ACHN (cell line): ENCODE data around the gene AQP7.
"Not testable (repeated sequence)": the region's sequence is repeated elsewhere in the genome, so short reads cannot be mapped to it uniquely, and the experiment has no call there.

Experiments
- DNase-seq: peaks from one replicate; pipeline ENCODE4 v3.0.0-alpha.2; 2015
- in situ Hi-C: cut with HindIII; loops from 2 replicates; pipeline ENCODE4 v1.10.0; 2017; ENCODE audit warnings: low sequenced_read_pairs, low pct_ligation_motif_present, low pct_unique_long_range_greater_than_20kb

AQP7 gene

DNA sequence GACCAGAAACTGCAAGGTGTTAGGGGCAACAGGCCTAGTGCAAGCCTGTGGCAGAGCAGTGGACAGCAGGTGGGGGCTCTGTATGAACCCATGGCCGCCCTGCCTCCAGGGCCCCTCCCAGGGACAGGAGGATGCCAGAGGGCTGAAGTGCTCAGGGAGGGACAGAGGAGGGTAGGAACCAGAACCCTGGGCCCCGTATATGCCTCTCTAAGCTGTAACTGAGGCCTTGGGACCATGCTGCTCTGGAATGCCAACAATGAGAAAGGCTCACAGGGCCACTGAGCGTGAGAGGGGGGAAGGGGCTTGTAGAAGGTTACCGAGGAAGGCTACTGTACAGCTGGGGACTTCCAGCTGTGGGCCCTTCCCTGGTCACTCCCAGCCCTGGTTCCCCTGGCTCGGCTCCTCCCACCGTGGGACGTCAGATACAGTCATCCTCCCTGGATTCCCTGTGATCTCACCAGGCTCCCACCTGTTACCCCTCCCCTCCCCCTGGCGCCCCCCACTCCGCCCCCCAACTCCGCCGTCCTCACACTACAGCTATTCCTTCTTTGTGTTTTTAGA lies 21.1 kb downstream of the AQP7 start:
- DNase-seq = no peak
- in situ Hi-C loops = no loop called here

DNA sequence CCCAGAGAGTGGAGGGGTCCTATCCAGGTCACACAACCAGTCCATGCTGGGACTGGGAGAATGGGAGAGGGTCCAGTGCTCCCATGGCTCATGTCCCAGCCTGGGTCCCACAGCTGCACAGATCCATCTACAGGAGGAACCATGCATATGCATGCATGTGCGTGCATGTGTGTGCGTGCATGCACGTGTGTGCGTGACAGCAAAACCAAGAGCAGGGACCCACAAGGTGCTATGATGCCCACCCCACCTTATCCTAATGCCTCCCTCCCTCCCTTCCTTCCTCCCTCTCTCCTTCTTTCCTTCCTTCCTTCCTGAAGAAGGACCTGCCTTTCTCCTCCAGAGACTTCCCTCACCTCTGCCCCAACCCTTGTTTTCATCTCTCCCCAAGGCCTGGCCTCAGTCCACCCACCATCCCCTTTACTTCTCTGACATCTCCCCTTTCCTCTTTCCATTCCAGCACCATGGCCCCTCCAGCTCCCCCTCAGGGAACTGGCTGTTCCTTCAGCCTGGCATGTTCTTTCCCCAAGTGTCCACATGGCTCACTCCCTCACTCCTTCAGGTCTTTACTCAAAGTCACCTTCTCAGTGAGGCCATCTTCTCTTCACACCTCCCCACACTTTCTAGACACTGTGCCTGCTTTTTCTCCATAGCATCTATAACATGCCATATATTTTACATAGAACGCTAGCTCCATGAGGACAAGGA lies 21.8 kb downstream of the AQP7 start:
- no peak for DNase-seq
- in situ Hi-C loops = no loop called here

GRCh38 chr9:33379666-33380389 lies 22.5 kb downstream of the AQP7 start:
- in situ Hi-C loops = no loop called here
- DNase-seq = no peak

GRCh38 chr9:33378121-33378795 lies 24.1 kb downstream of the AQP7 start:
- in situ Hi-C loops = no loop called here
- no peak for DNase-seq

DNA sequence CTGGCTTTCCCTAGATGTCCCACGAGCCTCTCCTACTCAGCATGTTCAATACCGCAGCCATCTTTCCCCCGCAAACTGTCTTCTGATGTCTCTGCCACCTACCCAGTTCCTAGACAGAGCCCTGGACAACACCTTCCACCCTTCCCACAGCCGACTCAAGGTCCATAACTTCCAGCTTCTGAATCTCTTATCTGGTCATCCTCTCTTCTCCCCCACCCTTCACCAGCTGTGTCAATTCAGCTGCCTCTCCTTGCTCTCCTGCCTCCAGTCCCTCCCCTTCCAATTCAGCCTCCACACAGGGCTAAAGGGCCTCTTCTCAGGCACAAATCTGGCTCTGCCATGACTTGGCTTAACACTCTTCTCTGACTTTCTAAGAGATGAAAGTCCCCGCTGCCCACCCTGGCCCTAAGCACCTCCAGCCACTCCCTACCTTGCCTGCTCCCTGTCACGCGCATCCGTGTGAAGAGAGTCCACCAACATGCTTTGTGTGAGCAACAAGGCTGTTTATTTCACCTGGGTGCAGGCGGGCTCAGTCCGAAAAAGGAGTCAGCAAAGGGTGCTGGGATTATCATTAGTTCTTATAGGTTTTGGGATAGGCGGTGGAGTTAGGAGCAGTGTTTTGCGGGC lies 25.2 kb downstream of the AQP7 start:
- in situ Hi-C loops = no loop called here

GRCh38 chr9:33375841-33376321 lies 26.5 kb downstream of the AQP7 start:
- DNase-seq = no peak
- in situ Hi-C loops = no loop called here

More for the DNA sequence above, 25.2 kb downstream of the AQP7 start:
- DNase-seq = no peak

DNA sequence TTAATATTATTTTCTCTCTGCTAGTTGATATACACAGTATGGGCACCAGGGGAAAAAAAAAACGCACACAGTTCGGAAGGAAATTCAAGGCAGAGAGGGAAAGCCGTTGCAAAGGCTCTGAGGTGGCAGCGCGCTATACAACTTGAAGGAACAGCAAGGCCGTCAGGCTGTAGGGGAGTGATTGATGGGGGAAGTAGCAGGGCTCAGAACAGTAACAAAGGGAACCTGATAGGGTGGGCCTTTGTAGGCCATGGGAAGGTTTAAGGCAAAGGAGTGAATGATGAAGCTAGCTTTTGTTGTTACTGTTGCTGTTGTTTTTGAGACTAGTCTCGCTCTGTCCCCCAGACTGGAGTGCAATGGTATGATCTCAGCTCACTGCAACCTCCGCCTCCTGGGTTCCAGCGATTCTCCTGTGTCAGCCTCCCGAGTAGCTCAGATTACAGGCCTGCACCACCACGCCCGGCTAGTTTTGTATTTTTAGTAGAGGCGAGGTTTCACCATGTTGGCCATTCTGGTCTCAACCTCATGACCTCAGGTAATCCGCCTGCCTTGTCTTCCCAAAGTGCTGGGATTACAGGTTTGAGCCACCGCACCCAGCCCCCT lies 27.0 kb downstream of the AQP7 start:
- in situ Hi-C loops = no loop called here
- DNase-seq = no peak

DNA sequence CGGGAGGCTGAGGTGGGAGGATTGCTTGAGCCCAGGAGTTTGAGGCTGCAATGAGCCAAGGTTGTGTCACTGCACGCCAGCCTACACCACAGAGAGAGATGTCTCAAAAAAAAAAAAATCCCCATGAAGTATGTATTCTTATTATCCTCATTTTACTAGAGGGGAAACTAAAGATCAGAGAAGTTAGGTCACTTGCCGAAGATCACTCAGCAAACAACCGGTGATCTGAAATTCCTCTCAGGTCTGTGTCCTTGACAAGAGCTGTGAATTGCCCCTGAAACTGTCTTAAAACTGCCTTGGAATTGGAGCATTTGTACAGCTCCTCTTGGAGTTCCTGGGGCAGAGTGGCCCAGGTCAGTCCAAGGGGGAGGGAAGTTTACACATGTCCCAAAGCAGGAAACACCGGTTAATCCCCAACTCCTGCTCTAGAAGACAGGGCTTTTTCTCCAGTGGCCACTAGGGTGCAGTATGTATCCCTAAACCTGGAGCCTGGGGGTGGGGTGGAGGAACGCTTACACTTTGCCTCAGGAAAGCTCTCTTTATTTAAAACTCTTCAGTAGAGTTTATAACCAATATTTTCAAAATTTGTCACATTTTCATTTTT lies 27.6 kb downstream of the AQP7 start:
- DNase-seq = peak; percentile 73
- in situ Hi-C loops = no loop called here

- no peak for DNase-seq
- in situ Hi-C loops = no loop called here
These were observed 28.2 kb downstream of the AQP7 start for GRCh38 chr9:33374190-33374589.

- DNase-seq = no peak
- in situ Hi-C loops = no loop called here
These were observed 29.5 kb downstream of the AQP7 start for GRCh38 chr9:33372900-33373299.

GRCh38 chr9:33366979-33367480 lies 35.3 kb downstream of the AQP7 start:
- in situ Hi-C loops = no loop called here
- no peak for DNase-seq

DNA sequence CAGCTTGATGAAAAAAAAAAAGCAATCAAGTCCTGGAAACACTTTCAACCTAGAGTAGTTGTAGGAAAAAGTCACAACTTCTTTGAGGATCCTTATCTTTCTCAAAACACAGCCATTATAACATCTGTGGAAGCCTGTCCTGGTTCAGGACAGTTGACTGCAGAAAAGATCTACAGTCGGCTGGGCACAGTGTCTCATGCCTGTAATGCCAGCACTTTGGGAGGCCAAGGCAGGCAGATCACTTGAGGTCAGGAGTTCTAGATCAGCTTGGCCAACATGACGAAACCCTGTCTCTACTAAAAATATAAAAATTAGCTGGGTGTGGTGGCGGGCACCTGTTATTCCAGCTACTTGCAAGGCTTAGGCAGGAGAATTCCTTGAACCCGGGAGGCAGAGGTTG lies 37.6 kb downstream of the AQP7 start:
- in situ Hi-C loops, DNase-seq: not testable (repeated sequence)

- no peak for DNase-seq
- in situ Hi-C loops = no loop called here
These were observed 38.2 kb downstream of the AQP7 start for GRCh38 chr9:33364127-33364526.

DNA sequence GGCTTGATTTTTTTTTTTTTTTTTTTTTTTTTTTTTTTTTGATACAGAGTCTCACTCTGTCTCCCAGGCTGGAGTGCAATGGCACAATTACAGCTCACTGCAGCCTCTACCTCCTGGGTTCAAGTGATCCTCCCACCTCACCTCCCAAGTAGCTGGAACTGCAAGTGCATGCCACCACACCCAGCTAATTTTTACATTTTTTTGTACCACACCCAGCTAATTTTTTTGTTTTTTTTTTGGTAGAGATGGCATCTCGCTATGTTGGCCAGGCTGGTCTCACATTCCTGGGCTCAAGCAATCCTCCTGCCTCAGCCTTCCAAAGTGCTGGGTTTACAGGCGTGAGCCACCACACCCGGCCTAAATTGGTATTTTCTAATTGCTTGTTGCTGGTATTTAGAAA lies 43.7 kb downstream of the AQP7 start:
- DNase-seq, in situ Hi-C loops: not testable (repeated sequence)

DNA sequence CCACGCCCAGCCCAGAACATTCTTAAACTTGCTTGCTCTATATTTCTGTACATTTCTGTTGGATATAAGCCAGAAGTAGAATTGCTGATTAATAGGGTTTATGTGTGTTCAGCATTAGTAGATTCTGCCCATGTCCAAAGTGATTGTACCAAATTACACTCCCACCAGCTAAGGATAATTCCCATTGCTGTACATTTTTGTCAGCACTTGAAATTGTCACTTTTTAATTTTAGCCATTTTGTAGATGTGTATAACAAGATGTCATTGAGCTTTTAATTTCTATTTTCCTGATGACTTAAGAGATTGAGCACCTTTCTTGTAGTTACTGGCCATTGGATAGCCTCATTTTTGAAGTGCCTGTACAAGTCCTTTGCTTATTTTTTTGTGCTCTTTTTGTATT lies 46.4 kb downstream of the AQP7 start:
- no peak for DNase-seq
- in situ Hi-C loops = no loop called here

DNA sequence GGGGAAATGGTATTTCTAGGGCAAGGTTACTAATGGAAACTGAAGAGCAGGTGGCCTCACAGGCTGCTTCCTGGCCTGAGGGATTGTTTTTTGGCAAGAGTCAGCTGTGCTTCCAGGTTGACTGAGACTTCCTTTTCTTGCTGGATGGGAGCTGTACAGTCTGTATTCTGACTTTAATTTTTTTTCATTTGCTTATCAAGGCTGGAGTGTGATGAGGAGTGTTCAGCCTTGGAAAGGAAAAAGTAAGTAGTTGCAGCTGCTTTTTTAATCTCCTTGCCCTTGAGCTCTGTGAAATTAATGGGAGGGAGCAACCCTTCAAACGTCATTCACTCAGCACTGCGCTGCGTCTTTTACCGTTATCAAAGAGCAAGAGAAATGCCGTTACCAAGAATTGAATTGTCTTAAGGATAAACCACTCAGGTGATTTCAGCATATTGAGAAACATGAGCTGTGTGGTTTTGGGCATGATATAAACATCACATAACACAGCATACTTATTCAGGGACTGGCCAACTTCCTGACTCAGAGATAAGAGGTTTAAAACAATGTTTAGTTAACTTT lies 47.6 kb downstream of the AQP7 start:
- in situ Hi-C loops = no loop called here
- no peak for DNase-seq

- in situ Hi-C loops = no loop called here
- DNase-seq = no peak
These were observed 50.8 kb downstream of the AQP7 start for GRCh38 chr9:33351547-33351946.

- DNase-seq = peak; percentile 51
- in situ Hi-C loops = no loop called here
These were observed 52.1 kb downstream of the AQP7 start for GRCh38 chr9:33350310-33350709.
